ENCODE results near the gene ARHGEF12. TPM values are rescaled to one million over a fixed set of nuclear protein-coding genes. Genes with fewer than 3 reads are reported as not detected.

ARHGEF12 gene
- total and polyA plus RNA-seq, 7 experiments from 2014 or later, result 0.38 to 13.1 (median 2.7) TPM

- POLR2A ChIA-PET, result no interaction called here
- ATAC-seq (no peak), DNase-seq (no peak)
- Mint-ChIP-seq H3K27me3 (peaks cover under 1 to 39% (median 20%) of the 10 kb centered on the region in 5 donors), H3K36me3 (peaks cover 0 to 6% (median 3%) of the 10 kb centered on the region in 5 donors), H3K4me3 (no peak overlapping the region), H3K27ac (no peak overlapping the region), H3K9me3 (peaks cover 0 to 13% (median 10%) of the 10 kb centered on the region in 11 donors), H3K4me1 (no peaks in the 10 kb centered on the region)
- no peak overlapping the region for H3K27ac ChIP-seq (ENCODE audit: low read depth, low read length)
- intact Hi-C loops (cut with micrococcal nuclease), result no loop called here
- H3K4me1 ChIP-seq (ENCODE audit: control insufficient read depth in 2 of 2, insufficient read depth in 2 of 2, low read length in 2 of 2), result no peaks in the 10 kb centered on the region
- H3K36me3 ChIP-seq (ENCODE audit: control insufficient read depth in 2 of 3, insufficient read depth in 3 of 3, low read length in 3 of 3), result no peaks in the 10 kb centered on the region
- no peaks in the 10 kb centered on the region for H3K9me3 ChIP-seq (ENCODE audit: control insufficient read depth in 2 of 3, low read length in 3 of 3)
- CTCF ChIA-PET, result interaction anchor here (0.6 to 0.7 kb wide), 2 partner anchors 14 to 33 kb away, joined by 3 to 4 read pairs; no protein-coding TSS in a partner anchor
- H3K27me3 ChIP-seq (ENCODE audit: control insufficient read depth in 2 of 2, insufficient read depth in 2 of 2, low read length in 2 of 2), result no peaks in the 10 kb centered on the region
- no peak overlapping the region for H3K4me3 ChIP-seq (ENCODE audit: low read length)
Measured at GRCh38 chr11:120376547-120377182, 40.5 kb downstream of the ARHGEF12 start.

- Mint-ChIP-seq H3K4me3 (no peak overlapping the region), H3K27me3 (peaks cover 15 to 38% (median 29%) of the 10 kb centered on the region in 5 donors), H3K9me3 (peaks cover 0 to 16% (median 10%) of the 10 kb centered on the region in 11 donors), H3K4me1 (no peaks in the 10 kb centered on the region), H3K36me3 (peaks cover 0 to 6% (median 3%) of the 10 kb centered on the region in 5 donors), H3K27ac (no peak overlapping the region)
- Histone ChIP-seq H3K27ac (ENCODE audit: low read depth, low read length) (no peak overlapping the region), H3K4me3 (ENCODE audit: low read length) (no peak overlapping the region), H3K4me1 (ENCODE audit: control insufficient read depth in 2 of 2, insufficient read depth in 2 of 2, low read length in 2 of 2) (no peaks in the 10 kb centered on the region), H3K27me3 (ENCODE audit: control insufficient read depth in 2 of 2, insufficient read depth in 2 of 2, low read length in 2 of 2) (no peaks in the 10 kb centered on the region), H3K9me3 (ENCODE audit: control insufficient read depth in 2 of 3, low read length in 3 of 3) (no peaks in the 10 kb centered on the region), H3K36me3 (ENCODE audit: control insufficient read depth in 2 of 3, insufficient read depth in 3 of 3, low read length in 3 of 3) (no peaks in the 10 kb centered on the region)
- DNase-seq, result no peak
- ATAC-seq, result no peak
- CTCF ChIA-PET, result no interaction called here
- POLR2A ChIA-PET, result no interaction called here
- intact Hi-C loops (cut with micrococcal nuclease), result no loop called here
Measured at GRCh38 chr11:120378474-120378873, 42.3 kb downstream of the ARHGEF12 start.

- ChIA-PET POLR2A (interaction anchor here (0.6 kb wide), 1 partner anchor 88 kb away, joined by 3 read pairs; no protein-coding TSS in a partner anchor), CTCF (no interaction called here)
- Histone ChIP-seq H3K4me1 (ENCODE audit: control insufficient read depth in 2 of 2, insufficient read depth in 2 of 2, low read length in 2 of 2) (no peaks in the 10 kb centered on the region), H3K36me3 (ENCODE audit: control insufficient read depth in 2 of 3, insufficient read depth in 3 of 3, low read length in 3 of 3) (no peaks in the 10 kb centered on the region), H3K27me3 (ENCODE audit: control insufficient read depth in 2 of 2, insufficient read depth in 2 of 2, low read length in 2 of 2) (no peaks in the 10 kb centered on the region), H3K9me3 (ENCODE audit: control insufficient read depth in 2 of 3, low read length in 3 of 3) (no peaks in the 10 kb centered on the region), H3K27ac (ENCODE audit: low read depth, low read length) (no peak overlapping the region), H3K4me3 (ENCODE audit: low read length) (no peak overlapping the region)
- no peak for DNase-seq
- no peak for ATAC-seq
- Mint-ChIP-seq H3K36me3 (peaks cover 0 to 6% (median 3%) of the 10 kb centered on the region in 5 donors), H3K4me1 (no peaks in the 10 kb centered on the region), H3K9me3 (peaks cover 0 to 16% (median 10%) of the 10 kb centered on the region in 11 donors), H3K27ac (no peak overlapping the region), H3K27me3 (peaks cover 28 to 41% (median 40%) of the 10 kb centered on the region in 5 donors), H3K4me3 (no peak overlapping the region)
- intact Hi-C loops (cut with micrococcal nuclease), result no loop called here
Measured at GRCh38 chr11:120381401-120381800, 45.2 kb downstream of the ARHGEF12 start.

- CTCF ChIA-PET, result no interaction called here
- intact Hi-C loops (cut with micrococcal nuclease), result no loop called here
- Histone ChIP-seq H3K4me1 (ENCODE audit: control insufficient read depth in 2 of 2, insufficient read depth in 2 of 2, low read length in 2 of 2) (no peaks in the 10 kb centered on the region), H3K27me3 (ENCODE audit: control insufficient read depth in 2 of 2, insufficient read depth in 2 of 2, low read length in 2 of 2) (no peaks in the 10 kb centered on the region), H3K36me3 (ENCODE audit: control insufficient read depth in 2 of 3, insufficient read depth in 3 of 3, low read length in 3 of 3) (no peaks in the 10 kb centered on the region), H3K27ac (ENCODE audit: low read depth, low read length) (no peak overlapping the region), H3K4me3 (ENCODE audit: low read length) (no peak overlapping the region), H3K9me3 (ENCODE audit: control insufficient read depth in 2 of 3, low read length in 3 of 3) (no peaks in the 10 kb centered on the region)
- Mint-ChIP-seq H3K9me3 (peaks cover 0 to 10% (median 4%) of the 10 kb centered on the region in 11 donors), H3K4me1 (no peaks in the 10 kb centered on the region), H3K36me3 (peaks cover 0 to 3% (median 3%) of the 10 kb centered on the region in 5 donors), H3K27me3 (peaks cover 30 to 40% (median 35%) of the 10 kb centered on the region in 5 donors), H3K27ac (no peak overlapping the region), H3K4me3 (no peak overlapping the region)
- ATAC-seq (no peak), DNase-seq (no peak)
- POLR2A ChIA-PET, result no interaction called here
Measured at GRCh38 chr11:120383518-120384155, 47.4 kb downstream of the ARHGEF12 start.

GRCh38 chr11:120384476-120384875 lies 48.3 kb downstream of the ARHGEF12 start:
- H3K27ac Mint-ChIP-seq, result no peak overlapping the region

GRCh38 chr11:120385110-120385509 lies 48.9 kb downstream of the ARHGEF12 start:
- intact Hi-C loops (cut with micrococcal nuclease), result no loop called here
- ATAC-seq (no peak), DNase-seq (no peak)
- Mint-ChIP-seq H3K9me3 (peaks cover 1 to 16% (median 6%) of the 10 kb centered on the region in 11 donors), H3K36me3 (peaks cover 0 to 4% (median 0%) of the 10 kb centered on the region in 5 donors), H3K4me1 (no peaks in the 10 kb centered on the region), H3K4me3 (no peak overlapping the region), H3K27ac (no peak overlapping the region), H3K27me3 (peaks cover 36 to 53% (median 42%) of the 10 kb centered on the region in 5 donors)
- POLR2A ChIA-PET, result no interaction called here
- H3K27ac ChIP-seq (ENCODE audit: low read depth, low read length), result no peak overlapping the region
- CTCF ChIA-PET, result no interaction called here
- H3K36me3 ChIP-seq (ENCODE audit: control insufficient read depth in 2 of 3, insufficient read depth in 3 of 3, low read length in 3 of 3), result no peaks in the 10 kb centered on the region
- H3K4me1 ChIP-seq (ENCODE audit: control insufficient read depth in 2 of 2, insufficient read depth in 2 of 2, low read length in 2 of 2), result no peaks in the 10 kb centered on the region
- no peaks in the 10 kb centered on the region for H3K27me3 ChIP-seq (ENCODE audit: control insufficient read depth in 2 of 2, insufficient read depth in 2 of 2, low read length in 2 of 2)
- H3K9me3 ChIP-seq (ENCODE audit: control insufficient read depth in 2 of 3, low read length in 3 of 3), result no peaks in the 10 kb centered on the region
- no peak overlapping the region for H3K4me3 ChIP-seq (ENCODE audit: low read length)

More at GRCh38 chr11:120384476-120384875, 48.3 kb downstream of the ARHGEF12 start:
- peaks cover 0 to 10% (median 1%) of the 10 kb centered on the region in 11 donors for H3K9me3 Mint-ChIP-seq
- no peak for DNase-seq
- ATAC-seq, result no peak
- H3K4me3 Mint-ChIP-seq, result no peak overlapping the region
- Histone ChIP-seq H3K27me3 (ENCODE audit: control insufficient read depth in 2 of 2, insufficient read depth in 2 of 2, low read length in 2 of 2) (no peaks in the 10 kb centered on the region), H3K27ac (ENCODE audit: low read depth, low read length) (no peak overlapping the region), H3K9me3 (ENCODE audit: control insufficient read depth in 2 of 3, low read length in 3 of 3) (no peaks in the 10 kb centered on the region), H3K4me1 (ENCODE audit: control insufficient read depth in 2 of 2, insufficient read depth in 2 of 2, low read length in 2 of 2) (no peaks in the 10 kb centered on the region), H3K36me3 (ENCODE audit: control insufficient read depth in 2 of 3, insufficient read depth in 3 of 3, low read length in 3 of 3) (no peaks in the 10 kb centered on the region), H3K4me3 (ENCODE audit: low read length) (no peak overlapping the region)
- H3K27me3 Mint-ChIP-seq, result peaks cover 30 to 47% (median 36%) of the 10 kb centered on the region in 5 donors
- ChIA-PET CTCF (no interaction called here), POLR2A (no interaction called here)
- intact Hi-C loops (cut with micrococcal nuclease), result no loop called here
- H3K4me1 Mint-ChIP-seq, result no peaks in the 10 kb centered on the region
- H3K36me3 Mint-ChIP-seq, result peaks cover 0 to 3% (median 0%) of the 10 kb centered on the region in 5 donors

Data from naive thymus-derived CD4-positive, alpha-beta T cell (primary cell).